HG03025 (cell line): ENCODE results near the gene OGG1.
A peak's percentile ranks its signal among the peaks of the same experiment; 100 is the strongest.

Experiments
- ATAC-seq: cut with Tn5 transposase; IDR thresholded peaks from one replicate; pipeline ENCODE4 v1.9.1; 2021; ENCODE audit warnings: mild to moderate bottlenecking, moderate library complexity; ENCODE audit not compliant: unreplicated experiment, low FRiP score

The OGG1 gene

DNA sequence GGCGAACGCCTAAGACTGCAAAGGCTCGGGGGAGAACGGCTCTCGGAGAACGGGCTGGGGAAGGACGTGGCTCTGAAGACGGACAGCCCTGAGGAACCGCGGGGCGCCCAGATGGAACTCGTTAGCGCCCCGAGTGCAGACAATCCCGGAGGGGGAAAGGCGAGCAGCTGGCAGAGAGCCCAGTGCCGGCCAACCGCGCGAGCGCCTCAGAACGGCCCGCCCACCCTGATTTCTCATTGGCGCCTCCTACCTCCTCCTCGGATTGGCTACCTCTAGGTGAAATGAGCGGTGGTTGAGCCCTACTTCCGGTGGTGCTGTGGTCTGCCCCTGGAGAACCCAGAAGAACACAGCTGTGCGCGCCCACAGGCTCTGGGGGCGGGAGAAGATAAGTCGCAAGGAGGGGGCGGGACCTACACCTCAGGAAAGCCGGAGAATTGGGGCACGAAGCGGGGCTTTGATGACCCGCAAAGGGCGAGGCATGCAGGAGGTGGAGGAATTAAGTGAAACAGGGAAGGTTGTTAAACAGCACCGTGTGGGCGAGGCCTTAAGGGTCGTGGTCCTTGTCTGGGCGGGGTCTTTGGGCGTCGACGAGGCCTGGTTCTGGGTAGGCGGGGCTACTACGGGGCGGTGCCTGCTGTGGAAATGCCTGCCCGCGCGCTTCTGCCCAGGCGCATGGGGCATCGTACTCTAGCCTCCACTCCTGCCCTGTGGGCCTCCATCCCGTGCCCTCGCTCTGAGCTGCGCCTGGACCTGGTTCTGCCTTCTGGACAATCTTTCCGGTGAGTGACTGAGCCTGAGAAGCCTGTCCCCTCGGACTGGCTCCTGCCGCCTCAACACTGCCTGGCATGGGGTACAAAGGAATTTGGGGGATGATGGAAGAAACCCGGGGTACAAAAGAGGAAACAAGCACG, at the start of gene OGG1:
Gene OGG1, plus strand, starts transcription at position 308 of the 911 bp plus-strand sequence. Its CDS starts 335 bp downstream, at position 643.
- ATAC-seq, result peak; percentile 91

DNA sequence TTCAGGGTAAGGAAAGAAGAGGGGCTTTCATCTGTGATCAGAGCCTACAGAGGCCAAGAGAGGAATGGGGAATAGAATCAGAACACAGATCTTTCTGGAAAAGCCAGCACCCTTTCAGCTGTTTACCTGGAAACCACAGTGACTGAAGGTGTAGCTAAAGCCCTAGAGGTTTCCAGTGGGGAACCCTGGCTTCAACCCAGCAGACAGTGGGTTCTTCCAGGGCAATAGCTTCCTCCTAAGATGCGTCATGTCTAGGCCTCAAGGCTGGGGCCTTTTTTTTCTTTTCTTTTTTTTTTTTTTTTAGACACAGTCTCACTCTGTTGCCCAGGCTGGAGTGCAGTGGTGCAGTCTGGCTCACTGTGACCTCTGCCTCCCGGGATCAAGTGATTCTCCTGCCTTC, 49.2 kb upstream of the OGG1 start:
- no peak for ATAC-seq

DNA sequence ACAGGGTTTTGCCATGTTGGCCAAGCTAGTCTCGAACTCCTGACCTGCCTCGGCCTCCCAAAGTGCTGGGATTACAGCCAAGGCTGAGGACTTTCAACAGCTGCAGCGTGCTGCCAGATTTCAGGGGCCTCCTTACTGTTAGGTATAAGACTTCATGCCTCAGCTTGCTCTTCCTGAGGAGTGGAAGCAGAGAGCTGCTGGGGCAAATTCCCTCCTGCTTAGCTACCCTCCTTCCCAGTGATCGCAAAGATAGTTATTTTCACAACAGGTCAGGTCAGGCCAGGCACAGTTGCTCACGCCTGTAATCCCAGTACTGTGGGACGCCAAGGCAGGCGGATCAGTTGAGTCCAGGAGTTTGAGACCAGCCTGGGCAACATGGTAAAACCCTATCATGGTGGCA, 48.7 kb upstream of the OGG1 start:
- ATAC-seq, result no peak

DNA sequence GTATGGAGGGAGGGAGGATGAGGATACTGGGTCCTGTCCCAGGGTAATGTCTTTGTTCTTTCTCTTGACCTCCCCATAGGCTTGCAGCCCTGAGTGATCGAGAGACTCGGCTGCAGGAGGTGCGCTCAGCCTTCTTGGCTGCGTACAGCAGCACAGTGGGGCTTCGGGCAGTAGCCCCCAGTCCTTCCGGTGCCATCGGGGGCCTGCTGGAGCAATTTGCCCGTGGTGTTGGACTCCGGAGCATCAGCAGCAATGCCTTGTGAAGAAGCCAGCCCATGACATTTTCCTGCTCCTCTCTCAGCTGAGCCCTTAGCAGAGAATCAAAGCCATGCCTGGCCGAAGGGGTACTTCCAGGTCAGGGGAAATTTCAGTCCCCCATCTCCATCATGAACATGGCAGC, 48.0 kb upstream of the OGG1 start:
- no peak for ATAC-seq

DNA sequence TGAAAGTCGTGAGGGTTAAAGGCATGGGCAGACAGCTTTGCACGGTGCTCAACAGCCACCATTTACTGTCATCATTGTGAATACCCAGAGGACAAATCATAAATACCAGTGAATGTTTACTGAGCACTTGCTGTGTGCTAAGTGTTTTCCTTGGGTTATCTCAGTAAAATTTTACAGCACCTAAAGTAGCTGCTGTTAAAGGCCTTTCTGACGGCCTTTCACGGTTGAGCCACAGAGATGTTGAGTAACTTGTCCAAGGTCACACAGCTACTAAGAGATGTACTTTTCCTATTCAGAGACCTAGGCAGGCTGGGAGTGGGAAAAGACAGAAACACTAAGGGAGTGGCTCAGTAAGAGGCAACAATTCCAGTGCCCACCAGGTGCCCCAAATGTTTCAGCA, 46.5 kb upstream of the OGG1 start:
- ATAC-seq, result no peak

DNA sequence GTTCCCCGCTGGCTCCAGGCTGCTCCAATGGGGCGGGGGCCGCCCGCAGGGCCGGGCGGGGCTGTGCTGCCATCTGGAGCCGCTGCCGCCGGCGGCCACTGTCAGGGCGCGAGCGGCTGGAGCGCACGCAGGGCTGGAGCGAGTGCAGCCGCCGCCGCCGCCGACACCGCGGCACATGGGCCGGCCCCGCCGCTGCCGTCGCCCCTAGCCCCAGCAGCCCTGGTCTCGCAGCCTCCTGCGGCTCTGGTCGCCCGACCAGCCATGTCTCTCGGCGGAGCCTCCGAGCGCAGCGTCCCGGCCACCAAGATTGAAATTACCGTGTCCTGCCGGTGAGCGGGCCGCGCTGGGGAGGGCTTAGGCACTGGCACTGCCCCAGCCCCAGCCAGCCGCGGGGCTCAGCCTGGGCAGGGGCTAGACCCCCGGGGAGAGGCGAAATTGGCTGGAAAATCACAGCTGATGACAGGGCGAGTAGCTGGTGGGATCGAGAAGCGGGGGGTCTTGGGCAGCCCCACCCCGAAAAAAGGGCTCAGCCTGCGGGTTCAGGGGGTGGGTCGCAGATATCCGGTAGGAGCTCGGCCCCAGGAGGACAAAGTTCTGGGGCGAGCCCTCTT, 45.9 kb upstream of the OGG1 start, which contains the start of gene CPNE9:
Gene CPNE9, plus strand, starts transcription at position 98 of the 611 bp plus-strand sequence. Its CDS starts 164 bp downstream, at position 262.
- no peak for ATAC-seq

DNA sequence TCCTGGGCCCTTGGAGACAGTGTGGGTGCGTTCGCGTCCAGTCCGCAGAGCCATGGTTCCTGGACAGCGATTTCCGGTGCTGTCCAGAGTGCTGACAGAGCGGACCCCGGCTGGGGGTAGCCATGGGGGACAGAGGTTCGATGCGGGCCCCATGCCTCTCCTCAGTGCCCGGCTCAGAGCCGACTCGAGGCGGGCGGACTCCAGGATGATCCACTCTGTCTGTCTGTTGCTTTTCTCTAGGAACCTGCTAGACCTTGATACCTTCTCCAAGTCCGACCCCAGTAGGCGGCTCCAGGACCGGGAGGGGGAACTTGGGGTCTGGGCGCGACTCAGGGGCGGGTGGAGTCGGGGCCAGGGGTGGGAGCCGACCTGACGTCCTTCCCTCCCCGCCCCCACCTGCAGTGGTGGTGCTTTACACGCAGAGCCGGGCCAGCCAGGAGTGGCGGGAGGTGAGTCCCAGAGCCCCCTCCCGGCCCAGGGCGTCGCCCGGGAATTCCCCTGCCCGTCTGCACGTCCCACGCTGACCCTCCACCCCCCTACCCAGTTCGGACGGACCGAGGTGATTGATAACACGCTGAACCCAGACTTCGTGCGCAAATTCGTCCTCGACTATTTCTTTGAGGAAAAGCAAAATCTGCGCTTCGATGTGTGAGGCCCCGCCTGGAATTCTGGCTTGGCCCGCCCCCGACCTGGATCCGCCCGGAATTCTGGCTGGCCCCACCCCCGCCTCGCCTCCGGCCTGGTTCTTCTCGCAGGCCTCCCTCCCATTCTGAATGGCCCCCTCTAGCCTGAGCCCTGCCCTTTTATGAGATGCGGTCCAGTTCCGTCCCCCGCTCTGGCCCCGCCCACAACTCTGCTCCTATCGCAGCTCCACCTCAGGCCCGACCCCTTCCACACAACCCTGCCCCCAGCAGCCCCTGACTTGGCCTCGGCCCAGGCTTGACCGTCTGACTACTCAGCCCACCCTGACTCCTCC, 45.1 kb upstream of the OGG1 start:
- ATAC-seq, result no peak

DNA sequence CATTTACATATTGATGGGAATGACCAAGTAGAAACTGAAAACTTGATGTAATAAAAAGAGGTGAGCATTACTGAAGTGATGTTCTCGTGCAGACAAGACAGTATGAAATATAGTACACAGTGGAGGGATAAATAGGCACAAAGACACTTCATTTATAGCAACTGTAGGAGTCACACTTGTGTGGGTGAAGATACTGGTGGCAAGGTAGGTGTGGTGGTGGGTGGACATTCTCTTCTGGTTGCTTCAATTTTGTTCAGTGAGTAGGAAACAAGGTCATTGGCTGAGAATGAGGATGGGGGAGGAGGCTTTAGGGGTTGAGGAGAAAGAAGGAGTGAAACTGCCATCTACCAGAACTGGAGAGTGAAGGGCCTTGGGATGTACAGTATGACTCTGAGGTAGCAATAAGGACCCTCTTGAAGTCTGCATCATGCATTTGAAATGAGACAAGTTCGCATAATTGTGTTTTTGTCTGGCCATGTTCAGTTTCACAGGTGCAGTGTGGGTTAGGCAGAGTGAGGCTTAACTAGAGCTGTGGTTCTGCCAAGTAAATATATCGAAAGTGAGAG, 39.5 kb upstream of the OGG1 start:
- ATAC-seq, result no peak

DNA sequence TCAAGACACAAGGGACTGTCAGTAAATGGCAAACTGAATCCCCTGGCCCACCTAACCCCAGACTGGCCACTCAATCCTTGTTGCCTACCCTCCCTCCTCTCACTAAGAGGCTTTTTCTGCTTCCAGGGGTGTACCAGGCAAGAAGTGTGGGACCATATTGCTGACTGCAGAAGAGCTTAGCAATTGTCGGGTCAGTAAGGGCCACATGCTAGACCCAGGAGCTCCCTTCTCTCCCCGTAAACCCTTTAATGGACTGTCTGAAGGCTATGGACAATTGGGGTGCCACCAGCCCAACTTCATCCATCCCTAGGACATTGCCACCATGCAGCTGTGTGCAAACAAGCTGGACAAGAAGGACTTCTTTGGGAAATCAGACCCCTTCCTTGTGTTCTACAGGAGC, 37.3 kb upstream of the OGG1 start:
- no peak for ATAC-seq

DNA sequence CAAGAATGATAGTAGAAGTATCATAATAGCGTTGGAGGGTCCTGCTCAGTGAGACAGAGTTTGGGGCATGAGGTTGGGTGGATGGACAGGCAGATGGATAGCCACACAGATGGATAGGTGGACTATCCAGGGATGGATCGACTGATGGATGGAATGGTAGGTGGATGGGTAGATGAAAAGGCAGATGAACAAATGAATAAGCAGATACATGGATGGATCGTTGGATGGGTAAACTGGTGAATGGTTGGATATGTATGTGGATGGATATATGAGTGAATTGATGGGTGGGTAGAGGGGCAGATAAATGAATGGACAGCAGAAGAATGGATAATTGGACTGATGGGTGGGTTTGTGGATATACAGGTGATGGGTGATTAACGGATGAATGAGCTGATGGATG, 36.6 kb upstream of the OGG1 start:
- ATAC-seq, result no peak

DNA sequence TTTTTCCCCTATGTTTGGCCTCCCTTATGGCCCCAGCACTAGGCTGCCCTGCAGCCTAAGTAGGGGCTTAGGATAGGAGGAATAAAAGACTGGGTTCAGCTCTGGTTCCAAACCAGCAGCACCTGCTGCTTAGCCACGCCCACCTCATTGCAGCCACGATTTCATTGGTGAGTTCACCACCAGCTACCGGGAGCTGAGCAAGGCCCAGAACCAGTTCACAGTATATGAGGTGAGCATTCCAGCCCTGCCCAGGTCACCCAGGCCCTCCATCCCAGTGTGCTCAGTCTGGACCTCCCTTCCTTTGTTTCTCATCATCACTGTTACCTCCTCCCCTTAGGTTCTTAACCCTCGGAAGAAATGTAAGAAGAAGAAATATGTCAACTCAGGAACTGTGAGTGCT, 34.6 kb upstream of the OGG1 start:
- ATAC-seq, result no peak

DNA sequence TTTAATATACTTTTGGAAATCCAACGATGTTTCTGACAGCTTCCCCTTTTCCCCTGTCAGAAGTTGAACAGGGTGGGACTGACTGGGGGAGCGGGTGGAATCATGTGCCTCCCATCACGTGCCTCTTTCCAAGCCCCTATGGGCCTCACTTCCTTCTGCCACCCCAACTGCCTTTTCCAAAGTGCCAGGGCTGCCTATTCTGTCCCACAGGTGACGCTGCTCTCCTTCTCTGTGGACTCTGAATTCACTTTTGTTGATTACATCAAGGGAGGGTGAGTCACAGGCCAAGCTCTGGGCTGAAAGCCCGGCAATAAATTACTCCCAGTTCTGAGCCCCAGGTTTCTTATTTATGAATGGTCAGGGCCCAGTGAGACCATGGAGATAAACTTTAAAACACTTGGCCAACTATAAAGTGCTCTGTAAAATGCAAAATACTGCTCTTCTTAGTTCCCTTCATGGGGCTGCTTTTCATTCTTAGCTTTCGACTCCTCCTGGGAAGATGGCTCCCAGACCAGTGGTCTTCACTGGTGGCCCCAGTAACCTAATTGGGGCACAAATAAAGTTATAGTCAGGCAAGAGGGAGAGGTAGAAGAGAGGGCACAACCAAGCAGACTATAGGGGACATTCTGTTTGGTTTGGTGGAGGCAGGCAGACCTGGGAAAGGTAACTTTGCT, 33.9 kb upstream of the OGG1 start:
- ATAC-seq, result no peak

DNA sequence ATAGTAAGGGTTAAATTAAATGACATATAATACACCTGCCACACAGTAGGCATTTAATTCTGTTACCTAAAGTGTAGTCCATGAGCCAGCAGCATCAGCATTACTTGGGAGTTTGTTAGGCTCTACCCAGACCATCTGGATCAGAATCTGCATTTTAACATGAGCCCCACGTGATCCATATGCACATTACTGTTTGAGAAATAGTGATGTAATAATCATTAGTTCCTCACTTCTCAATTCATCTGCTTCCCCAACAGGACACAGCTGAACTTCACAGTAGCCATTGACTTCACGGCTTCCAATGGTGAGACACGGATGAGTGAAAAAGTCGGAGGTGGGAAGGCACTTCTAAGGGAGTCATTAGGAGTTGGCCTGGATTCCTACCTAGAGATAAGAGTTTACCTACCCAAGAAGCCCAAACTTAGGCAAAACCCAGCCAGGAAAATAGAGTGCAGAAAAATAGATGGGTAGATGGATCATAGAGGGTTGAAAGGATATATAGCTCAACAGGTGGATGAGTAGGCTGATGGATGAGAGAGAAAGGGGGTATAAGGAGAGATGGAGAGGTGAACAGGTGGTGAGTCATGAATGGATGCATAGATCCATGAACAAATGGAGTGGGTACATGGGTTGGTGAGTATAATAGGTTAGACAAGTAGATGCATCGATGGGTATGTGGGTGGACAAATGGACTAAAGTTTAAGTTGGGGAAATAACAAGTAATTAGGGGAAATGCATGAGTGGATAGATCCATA, 32.8 kb upstream of the OGG1 start:
- ATAC-seq, result no peak

DNA sequence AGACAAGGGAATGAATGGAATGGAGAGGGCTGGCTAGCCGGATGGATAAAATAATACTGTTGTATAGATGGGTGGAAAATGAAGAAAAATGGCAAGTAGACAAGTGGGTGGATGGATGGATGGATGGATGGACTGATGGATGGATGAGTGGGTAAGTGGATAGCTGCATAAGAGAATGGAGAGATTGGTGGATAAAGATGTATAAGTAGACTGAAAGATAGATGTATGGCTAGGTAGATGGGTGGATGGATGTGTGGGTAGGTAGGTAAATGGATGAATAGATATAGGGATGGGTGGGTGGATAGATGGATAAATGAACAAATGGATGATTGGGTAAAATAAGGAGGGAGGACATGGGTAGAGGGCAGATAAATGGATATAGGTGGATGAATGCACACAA, 32.2 kb upstream of the OGG1 start:
- no peak for ATAC-seq

DNA sequence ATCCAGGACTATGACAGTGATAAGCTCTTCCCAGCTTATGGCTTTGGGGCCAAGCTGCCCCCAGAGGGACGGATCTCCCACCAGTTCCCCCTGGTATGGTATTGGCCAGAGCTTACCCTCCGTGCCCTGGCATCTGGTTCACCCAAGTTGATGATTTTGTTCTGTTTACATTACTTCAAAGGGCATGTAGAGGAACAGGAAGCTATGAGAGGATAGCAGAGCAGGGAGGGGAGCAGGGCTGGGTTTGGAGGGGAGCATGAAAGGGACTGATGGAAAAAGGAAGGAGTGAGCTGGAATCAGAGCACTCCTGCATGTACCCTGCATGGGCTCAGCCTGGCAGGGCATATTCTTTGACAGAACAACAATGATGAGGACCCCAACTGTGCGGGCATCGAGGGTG, 31.6 kb upstream of the OGG1 start:
- no peak for ATAC-seq

DNA sequence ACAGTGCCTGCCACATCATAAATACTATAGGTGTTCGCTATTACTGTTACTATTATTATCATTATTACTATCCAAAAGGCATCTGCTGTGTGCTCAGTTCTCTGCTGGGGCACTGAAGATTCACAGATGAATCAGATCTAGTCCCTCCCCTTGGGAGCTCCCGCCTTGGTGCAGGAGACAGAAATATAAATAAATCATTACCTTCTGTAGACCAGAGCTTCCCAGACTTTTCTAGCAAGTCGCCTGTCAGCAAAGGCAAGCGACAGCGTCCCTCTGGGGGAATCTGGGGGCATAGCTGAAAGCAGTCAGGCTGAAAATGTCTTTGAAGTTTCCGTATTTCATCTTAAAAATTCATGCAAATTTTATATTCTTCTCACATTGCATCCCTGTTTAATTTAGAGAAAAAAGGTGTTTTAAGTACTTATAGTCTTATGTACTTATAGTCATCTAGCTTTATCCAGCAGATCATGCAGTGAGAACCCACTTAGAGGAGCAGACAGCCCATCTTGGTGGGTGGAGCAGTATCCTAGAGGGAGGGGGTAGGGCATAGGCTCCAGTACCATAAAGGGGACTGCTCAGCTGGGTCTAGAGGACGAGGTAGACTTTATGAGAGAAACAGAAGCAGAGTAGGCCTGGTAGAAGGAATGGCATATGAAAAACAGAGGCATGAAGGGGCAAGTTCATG, 28.6 kb upstream of the OGG1 start:
- no peak for ATAC-seq

DNA sequence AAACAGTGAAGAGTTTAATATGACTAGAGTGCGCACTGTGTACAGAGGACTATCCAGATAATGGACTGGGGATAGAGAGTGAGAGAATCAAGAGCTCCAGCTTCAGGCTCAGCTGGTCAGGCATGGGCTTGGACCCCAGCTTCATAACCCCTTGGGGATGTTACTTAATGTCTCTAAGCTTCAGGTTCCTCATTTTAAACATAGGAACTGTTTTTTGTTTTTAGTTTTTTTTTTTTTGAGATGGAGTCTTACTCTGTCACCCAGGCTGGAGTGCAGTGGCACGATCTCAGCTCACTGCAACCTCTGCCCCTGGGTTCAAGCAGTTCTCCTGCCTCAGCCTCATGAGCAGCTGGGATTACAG, 28.1 kb upstream of the OGG1 start:
- no peak for ATAC-seq

DNA sequence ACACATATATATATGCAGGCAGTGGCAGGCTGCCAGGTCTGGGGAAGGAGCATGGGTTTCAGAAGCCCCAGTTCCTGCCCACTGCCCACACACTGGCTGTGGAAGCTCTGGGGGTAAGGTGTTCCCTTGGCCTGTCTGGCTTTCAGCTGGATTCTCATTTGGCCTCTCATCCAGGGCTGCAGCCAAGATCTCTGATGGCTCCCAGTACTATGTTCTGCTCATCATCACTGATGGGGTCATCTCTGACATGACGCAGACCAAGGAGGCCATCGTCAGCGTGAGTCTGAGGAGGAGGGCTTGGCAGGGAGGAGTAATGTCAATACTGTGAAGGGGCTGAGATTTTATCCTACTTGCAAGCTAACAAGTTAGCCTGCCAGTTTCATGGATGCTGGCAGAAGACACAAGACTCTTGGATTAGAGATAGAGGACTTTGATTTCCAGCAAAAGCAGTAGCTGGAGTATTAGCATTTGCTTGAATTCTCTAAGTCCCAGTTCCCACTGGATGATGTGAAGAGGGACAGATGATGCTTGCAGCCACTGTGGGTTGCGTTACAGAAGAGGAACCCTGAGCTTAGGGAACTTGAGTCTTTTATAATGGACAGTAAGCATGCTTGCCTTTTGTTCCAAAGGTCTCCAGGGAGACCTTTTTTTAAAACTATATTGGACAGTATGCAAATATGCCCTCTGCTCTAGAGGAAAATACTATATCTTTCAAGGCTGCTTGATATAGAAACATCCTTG, 23.8 kb upstream of the OGG1 start:
- no peak for ATAC-seq
